Measurements from ENCODE around the gene ZDHHC24.

Gene ZDHHC24

DNA sequence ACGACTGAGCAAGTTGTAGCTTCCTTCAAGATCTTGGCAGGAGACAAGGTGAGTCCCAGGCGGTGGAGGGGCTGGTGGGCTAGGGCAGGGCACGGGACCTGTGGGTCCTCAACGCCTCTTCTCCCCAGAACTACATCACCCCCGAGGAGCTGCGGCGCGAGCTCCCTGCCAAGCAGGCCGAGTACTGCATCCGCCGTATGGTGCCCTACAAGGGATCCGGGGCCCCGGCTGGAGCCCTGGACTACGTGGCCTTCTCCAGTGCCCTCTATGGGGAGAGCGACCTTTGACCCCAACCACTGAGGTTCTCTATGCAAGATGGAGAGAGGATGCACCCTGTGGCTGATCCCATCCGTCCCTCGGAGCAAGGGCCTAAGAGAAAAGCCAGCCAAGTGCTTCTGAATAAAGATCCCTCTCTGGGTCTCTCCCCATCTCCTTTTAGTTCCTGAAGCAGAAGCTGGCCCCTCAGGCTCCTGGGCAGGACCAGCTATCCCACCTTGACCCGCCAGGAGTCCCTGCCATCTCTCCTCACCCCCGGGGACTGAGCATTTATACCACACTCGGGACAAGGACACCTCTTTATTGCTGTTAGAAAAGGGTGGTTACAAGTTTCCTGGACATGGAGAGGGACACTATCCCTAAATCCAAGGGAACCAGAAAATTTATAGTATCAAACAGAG lies 17.2 kb upstream of the ZDHHC24 start:
- Histone ChIP-seq H3K9ac (ENCODE audit: low read length) (no peak overlapping the region), H2AFZ (ENCODE audit: low read length) (no peak overlapping the region), H3K9me3 (replicated peaks; ENCODE audit: insufficient read depth, low read length) (no peaks in the 10 kb centered on the region), H3K4me3 (ENCODE audit: low read length) (no peak overlapping the region), H3K4me2 (ENCODE audit: low read depth, low read length) (no peak overlapping the region), H3K36me3 (replicated peaks; ENCODE audit: insufficient read depth, low read length) (no peaks in the 10 kb centered on the region), H4K20me1 (ENCODE audit: insufficient read depth, low read length) (no peaks in the 10 kb centered on the region), H3K4me1 (ENCODE audit: low read length) (no peaks in the 10 kb centered on the region), H3F3A (ENCODE audit: insufficient read depth, low read length) (no peaks in the 10 kb centered on the region), H3K27me3 (replicated peaks; ENCODE audit: insufficient read depth, low read length) (peaks cover 88% of the 10 kb centered on the region), H3K27ac (ENCODE audit: low read length) (no peak overlapping the region), H3K79me2 (ENCODE audit: low read length) (no peaks in the 10 kb centered on the region), H3K9me2 (replicated peaks; ENCODE audit: insufficient read depth, low read length) (no peaks in the 10 kb centered on the region)
- TF ChIP-seq CTCF (IDR thresholded peaks at IDR 0.05; ENCODE audit: low read length) (no peak), EZH2phosphoT487 (IDR thresholded peaks at IDR 0.05; ENCODE audit: low read length) (no peak), EZH2 (optimal IDR thresholded peaks at IDR 0.05; ENCODE audit: low read depth, low read length) (no peak)
- no peak for DNase-seq

GRCh38 chr11:66562275-66562674 lies 16.4 kb upstream of the ZDHHC24 start:
- no peak overlapping the region for H3K9ac ChIP-seq (ENCODE audit: low read length)
- TF ChIP-seq EZH2phosphoT487 (IDR thresholded peaks at IDR 0.05; ENCODE audit: low read length), result no peak
- TF ChIP-seq CTCF (IDR thresholded peaks at IDR 0.05; ENCODE audit: low read length), result no peak
- no peak for TF ChIP-seq EZH2 (optimal IDR thresholded peaks at IDR 0.05; ENCODE audit: low read depth, low read length)
- no peak overlapping the region for H3K4me2 ChIP-seq (ENCODE audit: low read depth, low read length)
- H3K79me2 ChIP-seq (ENCODE audit: low read length), result no peaks in the 10 kb centered on the region
- H4K20me1 ChIP-seq (ENCODE audit: insufficient read depth, low read length), result no peaks in the 10 kb centered on the region
- H3F3A ChIP-seq (ENCODE audit: insufficient read depth, low read length), result no peaks in the 10 kb centered on the region
- peaks cover 88% of the 10 kb centered on the region for H3K27me3 ChIP-seq (replicated peaks; ENCODE audit: insufficient read depth, low read length)
- no peak for DNase-seq
- H2AFZ ChIP-seq (ENCODE audit: low read length), result no peak overlapping the region
- H3K27ac ChIP-seq (ENCODE audit: low read length), result no peak overlapping the region
- no peaks in the 10 kb centered on the region for H3K4me1 ChIP-seq (ENCODE audit: low read length)
- H3K4me3 ChIP-seq (ENCODE audit: low read length), result no peak overlapping the region
- H3K9me3 ChIP-seq (replicated peaks; ENCODE audit: insufficient read depth, low read length), result no peaks in the 10 kb centered on the region
- H3K9me2 ChIP-seq (replicated peaks; ENCODE audit: insufficient read depth, low read length), result no peaks in the 10 kb centered on the region
- H3K36me3 ChIP-seq (replicated peaks; ENCODE audit: insufficient read depth, low read length), result no peaks in the 10 kb centered on the region

GRCh38 chr11:66561975-66562248 lies 16.1 kb upstream of the ZDHHC24 start:
- Histone ChIP-seq H3K4me1 (ENCODE audit: low read length) (no peaks in the 10 kb centered on the region), H3K79me2 (ENCODE audit: low read length) (no peaks in the 10 kb centered on the region), H3K9ac (ENCODE audit: low read length) (no peak overlapping the region), H2AFZ (ENCODE audit: low read length) (no peak overlapping the region), H3K36me3 (replicated peaks; ENCODE audit: insufficient read depth, low read length) (no peaks in the 10 kb centered on the region), H3K4me2 (ENCODE audit: low read depth, low read length) (no peak overlapping the region), H3K9me2 (replicated peaks; ENCODE audit: insufficient read depth, low read length) (no peaks in the 10 kb centered on the region), H3K27me3 (replicated peaks; ENCODE audit: insufficient read depth, low read length) (peaks cover 88% of the 10 kb centered on the region), H3K27ac (ENCODE audit: low read length) (no peak overlapping the region), H4K20me1 (ENCODE audit: insufficient read depth, low read length) (no peaks in the 10 kb centered on the region), H3F3A (ENCODE audit: insufficient read depth, low read length) (no peaks in the 10 kb centered on the region), H3K9me3 (replicated peaks; ENCODE audit: insufficient read depth, low read length) (no peaks in the 10 kb centered on the region), H3K4me3 (ENCODE audit: low read length) (no peak overlapping the region)
- no peak for DNase-seq
- TF ChIP-seq EZH2phosphoT487 (IDR thresholded peaks at IDR 0.05; ENCODE audit: low read length) (no peak), EZH2 (optimal IDR thresholded peaks at IDR 0.05; ENCODE audit: low read depth, low read length) (no peak)

- Histone ChIP-seq H3F3A (ENCODE audit: insufficient read depth, low read length) (no peaks in the 10 kb centered on the region), H3K4me2 (ENCODE audit: low read depth, low read length) (no peak overlapping the region), H2AFZ (ENCODE audit: low read length) (no peak overlapping the region), H3K36me3 (replicated peaks; ENCODE audit: insufficient read depth, low read length) (no peaks in the 10 kb centered on the region), H3K9me2 (replicated peaks; ENCODE audit: insufficient read depth, low read length) (no peaks in the 10 kb centered on the region), H3K4me1 (ENCODE audit: low read length) (no peaks in the 10 kb centered on the region), H4K20me1 (ENCODE audit: insufficient read depth, low read length) (no peaks in the 10 kb centered on the region), H3K27me3 (replicated peaks; ENCODE audit: insufficient read depth, low read length) (peaks cover 86% of the 10 kb centered on the region), H3K4me3 (ENCODE audit: low read length) (no peak overlapping the region), H3K27ac (ENCODE audit: low read length) (no peak overlapping the region), H3K9me3 (replicated peaks; ENCODE audit: insufficient read depth, low read length) (no peaks in the 10 kb centered on the region), H3K9ac (ENCODE audit: low read length) (no peak overlapping the region), H3K79me2 (ENCODE audit: low read length) (no peaks in the 10 kb centered on the region)
- DNase-seq, result no peak
- no peak for TF ChIP-seq EZH2phosphoT487 (IDR thresholded peaks at IDR 0.05; ENCODE audit: low read length)
- no peak for TF ChIP-seq CTCF (IDR thresholded peaks at IDR 0.05; ENCODE audit: low read length)
These were observed 15.5 kb upstream of the ZDHHC24 start for GRCh38 chr11:66561178-66561974.
